GM13976 (cell line): Measurements from ENCODE around the gene LRFN4.

ENCODE experiments used
- DNase-seq: peaks from one replicate; pipeline ENCODE4 v3.0.0; 2012; ENCODE audit warnings: low spot score
- CTCF ChIP-seq: IDR thresholded peaks from 2 replicates; pipeline ENCODE4 v1.5.1; 2012; ENCODE audit warnings: borderline replicate concordance, mild to moderate bottlenecking; ENCODE audit not compliant: insufficient read depth; ENCODE audit errors: extremely low read depth, missing control alignments, control extremely low read depth
- in situ Hi-C: fragments of 300-500 bp; cut with MboI; formaldehyde crosslinking; loops from one replicate; pipeline ENCODE4 v1.12.0; 2022; ENCODE audit warnings: low sequenced_read_pairs, mixed read lengths, inconsistent platforms; ENCODE audit not compliant: unreplicated experiment

Gene LRFN4

GRCh38 chr11:66883016-66883965, 26.4 kb downstream of the LRFN4 start:
- peak; percentile 72 for TF ChIP-seq CTCF
- in situ Hi-C loops = no loop called here
- peak; percentile 80 for DNase-seq

- in situ Hi-C loops = no loop called here
- DNase-seq = no peak
- no peak for TF ChIP-seq CTCF
These were observed 27.6 kb downstream of the LRFN4 start for GRCh38 chr11:66884443-66884842.

DNA sequence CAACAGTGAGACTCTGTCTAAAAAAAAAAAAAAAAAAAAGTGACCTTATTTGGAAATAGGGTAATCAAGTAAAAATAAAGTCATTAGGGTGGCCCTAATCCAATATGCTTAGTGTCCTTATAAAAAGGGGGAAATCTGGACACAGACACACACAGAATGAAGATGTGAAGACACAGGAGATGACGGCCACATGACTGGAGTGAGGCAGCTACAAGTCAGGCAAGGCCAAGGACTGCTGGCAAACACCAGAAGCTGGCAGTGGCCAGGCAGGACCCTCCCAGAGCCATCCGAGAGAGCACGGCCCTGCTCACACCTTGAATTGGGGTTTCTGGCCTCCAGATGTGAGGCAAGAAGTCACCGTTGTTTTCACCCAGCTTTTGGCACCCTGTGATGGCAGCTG, 28.6 kb downstream of the LRFN4 start:
- no peak for DNase-seq
- in situ Hi-C loops = no loop called here
- TF ChIP-seq CTCF = no peak

GRCh38 chr11:66885950-66886440, 29.1 kb downstream of the LRFN4 start:
- no peak for DNase-seq
- no peak for TF ChIP-seq CTCF
- in situ Hi-C loops = no loop called here

DNA sequence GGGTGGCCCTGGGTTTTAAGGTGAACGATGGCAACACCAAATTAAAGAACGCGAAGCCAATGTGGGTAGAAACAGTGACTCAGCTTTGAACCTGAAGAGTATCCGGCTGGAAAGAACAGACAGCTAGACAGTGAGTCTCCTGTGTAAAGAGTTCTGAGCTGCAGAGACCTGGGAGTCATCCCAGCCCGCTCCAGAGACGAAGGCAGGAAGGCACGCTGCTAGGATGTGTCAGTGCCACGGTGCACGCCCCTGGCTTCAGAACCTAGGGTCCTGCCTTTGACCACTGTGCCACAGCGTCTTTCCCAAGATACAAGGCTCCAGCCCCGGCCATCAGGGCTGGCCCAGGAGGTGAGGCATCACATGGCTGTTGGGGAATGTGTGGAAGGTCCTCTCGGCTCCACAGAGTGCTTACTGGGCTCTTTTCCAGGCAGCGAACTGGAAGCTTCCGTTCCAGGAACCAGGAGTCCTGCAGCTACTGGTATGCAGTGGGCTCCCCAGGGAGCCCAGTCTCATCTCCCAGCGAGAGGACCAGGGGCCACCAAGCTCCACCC, 29.9 kb downstream of the LRFN4 start:
- in situ Hi-C loops = no loop called here
- no peak for DNase-seq

GRCh38 chr11:66887526-66887925, 30.7 kb downstream of the LRFN4 start:
- no peak for DNase-seq
- TF ChIP-seq CTCF = no peak
- in situ Hi-C loops = no loop called here

More for the DNA sequence above, 29.9 kb downstream of the LRFN4 start:
- TF ChIP-seq CTCF = no peak
